NOMO-1 treated with dmso at 0.1 percent for 144 hours (cell line): ENCODE data around the gene ZFYVE1.
"Not testable (repeated sequence)": the region's sequence is repeated elsewhere in the genome, so short reads cannot be mapped to it uniquely, and the experiment has no call there.

Experiments used
- DNase-seq: peaks from one replicate; lab custom pipeline; 2025; ENCODE audit not compliant: unreplicated experiment; lab: John Stamatoyannopoulos, UW

The ZFYVE1 gene

GRCh38 chr14:72958548-72958947 lies 68.4 kb downstream of the ZFYVE1 start:
- DNase-seq, result no peak

- DNase-seq, result no peak
Measured at GRCh38 chr14:72957213-72957612, 69.7 kb downstream of the ZFYVE1 start.

- not testable (repeated sequence) for DNase-seq
Measured at GRCh38 chr14:72956741-72957140, 70.2 kb downstream of the ZFYVE1 start.

- DNase-seq, result no peak
Measured at GRCh38 chr14:72952171-72952570, 74.7 kb downstream of the ZFYVE1 start.

GRCh38 chr14:72948481-72949138 lies 78.3 kb downstream of the ZFYVE1 start:
- no peak for DNase-seq

- DNase-seq, result no peak
Measured at GRCh38 chr14:72947366-72948160, 79.3 kb downstream of the ZFYVE1 start.

- no peak for DNase-seq
Measured at GRCh38 chr14:72946491-72946890, 80.4 kb downstream of the ZFYVE1 start.

GRCh38 chr14:72945356-72946027 lies 81.4 kb downstream of the ZFYVE1 start:
- DNase-seq, result no peak

GRCh38 chr14:72943876-72944430 lies 83.0 kb downstream of the ZFYVE1 start:
- DNase-seq, result no peak

GRCh38 chr14:72942934-72943333 lies 84.0 kb downstream of the ZFYVE1 start:
- no peak for DNase-seq

- DNase-seq, result no peak
Measured at GRCh38 chr14:72941286-72941985, 85.5 kb downstream of the ZFYVE1 start.

- no peak for DNase-seq
Measured at GRCh38 chr14:72939630-72940029, 87.3 kb downstream of the ZFYVE1 start.

GRCh38 chr14:72932893-72933292 lies 94.0 kb downstream of the ZFYVE1 start:
- DNase-seq, result no peak

GRCh38 chr14:72929316-72930080 lies 97.4 kb downstream of the ZFYVE1 start:
- DNase-seq, result no peak

- DNase-seq, result no peak
Measured at GRCh38 chr14:72928872-72929271, 98.0 kb downstream of the ZFYVE1 start.

- peak; percentile 96 for DNase-seq
Measured at GRCh38 chr14:72926292-72927028, 100.4 kb downstream of the ZFYVE1 start, which contains the start of gene DCAF4. DCAF4 (plus strand) TSS chr14:72926464; CDS start chr14:72937979, 11,515 bp downstream.

GRCh38 chr14:72925815-72926291 lies 101.1 kb downstream of the ZFYVE1 start:
- no peak for DNase-seq

GRCh38 chr14:72925171-72925759 lies 101.6 kb downstream of the ZFYVE1 start:
- no peak for DNase-seq

GRCh38 chr14:72924337-72924736 lies 102.6 kb downstream of the ZFYVE1 start:
- no peak for DNase-seq
